ENCODE results near the gene RSAD2.
"Not testable (repeated sequence)": the region's sequence is repeated elsewhere in the genome, so short reads cannot be mapped to it uniquely, and the experiment has no call there.

The RSAD2 gene

GRCh38 chr2:6877402-6878304 is at the start of gene RSAD2:
TSS of gene RSAD2 (plus strand) at chr2:6877777. CDS start at chr2:6877801, 24 bp downstream.
- DNase-seq = peak; percentile 28

GRCh38 chr2:6828299-6828584 is 49.3 kb upstream of the RSAD2 start:
- DNase-seq = peak; percentile 67

- DNase-seq = no peak
These were observed 46.3 kb upstream of the RSAD2 start for GRCh38 chr2:6831229-6831628.

GRCh38 chr2:6832596-6833299 is 44.8 kb upstream of the RSAD2 start:
- DNase-seq = no peak

GRCh38 chr2:6833300-6833604 is 44.3 kb upstream of the RSAD2 start:
- no peak for DNase-seq

GRCh38 chr2:6834163-6834562 is 43.4 kb upstream of the RSAD2 start:
- DNase-seq = no peak

GRCh38 chr2:6835467-6835866 is 42.1 kb upstream of the RSAD2 start:
- DNase-seq = no peak

GRCh38 chr2:6838673-6839319 is 38.8 kb upstream of the RSAD2 start:
- no peak for DNase-seq

- DNase-seq = no peak
These were observed 35.9 kb upstream of the RSAD2 start for GRCh38 chr2:6841537-6842287.

- DNase-seq = peak; percentile 7
These were observed 32.3 kb upstream of the RSAD2 start for GRCh38 chr2:6845312-6845711.

GRCh38 chr2:6845903-6846302 is 31.7 kb upstream of the RSAD2 start:
- DNase-seq = no peak

- no peak for DNase-seq
These were observed 31.0 kb upstream of the RSAD2 start for GRCh38 chr2:6846540-6846939.

GRCh38 chr2:6846967-6847681 is 30.5 kb upstream of the RSAD2 start:
- no peak for DNase-seq

- no peak for DNase-seq
These were observed 25.4 kb upstream of the RSAD2 start for GRCh38 chr2:6852195-6852594.

- DNase-seq = peak; percentile 37
These were observed 23.2 kb upstream of the RSAD2 start for GRCh38 chr2:6854416-6854815.

GRCh38 chr2:6855860-6856547 is 21.6 kb upstream of the RSAD2 start:
- no peak for DNase-seq

- no peak for DNase-seq
These were observed 21.0 kb upstream of the RSAD2 start for GRCh38 chr2:6856548-6856920.

- DNase-seq = not testable (repeated sequence)
These were observed 19.0 kb upstream of the RSAD2 start for GRCh38 chr2:6858466-6859027.

- no peak for DNase-seq
These were observed 17.3 kb upstream of the RSAD2 start for GRCh38 chr2:6860296-6860695.

- DNase-seq = no peak
These were observed 13.8 kb upstream of the RSAD2 start for GRCh38 chr2:6863792-6864191.

- DNase-seq = no peak
These were observed 13.3 kb upstream of the RSAD2 start for GRCh38 chr2:6864231-6864754.
